HEK293 (cell line): ENCODE measurements around the gene ALG3.

Source experiments
- CTCF ChIP-seq: fragments of 450-650 bp; formaldehyde crosslinking; IDR thresholded peaks from 2 replicates; pipeline ENCODE4 v1.5.1; 2016; ENCODE audit warnings: missing biosample characterization, missing genetic modification characterization
- KLF1 ChIP-seq: fragments of 450-650 bp; formaldehyde crosslinking; IDR thresholded peaks from 2 replicates; pipeline ENCODE4 v1.5.1; 2016; ENCODE audit warnings: missing biosample characterization, missing genetic modification characterization
- KLF10 ChIP-seq: fragments of 450-650 bp; IDR thresholded peaks from 2 replicates; pipeline ENCODE4 v1.5.1; 2018; ENCODE audit warnings: missing biosample characterization, mild to moderate bottlenecking, missing genetic modification characterization
- REPIN1 ChIP-seq: fragments of 450-650 bp; formaldehyde crosslinking; IDR thresholded peaks from 2 replicates; pipeline ENCODE4 v1.5.1; 2017; ENCODE audit warnings: missing biosample characterization, missing genetic modification characterization, low read depth
- SETDB1 ChIP-seq: IDR thresholded peaks from one replicate; pipeline ENCODE4 v1.6.1; 2017; ENCODE audit warnings: mild to moderate bottlenecking, low read length, moderate library complexity, mixed read lengths; ENCODE audit not compliant: insufficient read length
- ZBTB7A ChIP-seq: fragments of 450-650 bp; formaldehyde crosslinking; IDR thresholded peaks from 2 replicates; pipeline ENCODE4 v1.5.1; 2016; ENCODE audit warnings: low read depth, missing biosample characterization, missing genetic modification characterization
- ZBTB8A ChIP-seq: fragments of 450-650 bp; formaldehyde crosslinking; IDR thresholded peaks from 2 replicates; pipeline ENCODE4 v1.5.1; 2016; ENCODE audit warnings: missing biosample characterization, missing genetic modification characterization
- ZNF335 ChIP-seq: fragments of 450-650 bp; formaldehyde crosslinking; conservative IDR thresholded peaks from 2 replicates; pipeline ENCODE4 v1.5.1; 2016; ENCODE audit warnings: missing biosample characterization, missing genetic modification characterization
- ZNF561 ChIP-seq: fragments of 450-650 bp; IDR thresholded peaks from 2 replicates; pipeline ENCODE4 v1.5.1; 2018; ENCODE audit warnings: missing biosample characterization, missing genetic modification characterization, borderline replicate concordance
- ZNF777 ChIP-seq: fragments of 450-650 bp; formaldehyde crosslinking; IDR thresholded peaks from 2 replicates; pipeline ENCODE4 v1.5.1; 2017; ENCODE audit warnings: missing biosample characterization, missing genetic modification characterization, borderline replicate concordance
- ZNF791 ChIP-seq: fragments of 450-650 bp; formaldehyde crosslinking; IDR thresholded peaks from 2 replicates; pipeline ENCODE4 v1.5.1; 2016; ENCODE audit warnings: missing biosample characterization, missing genetic modification characterization
- TF ChIP-seq, protein P1 (sequence below): fragments of 450-650 bp; formaldehyde crosslinking; IDR thresholded peaks from 2 replicates; pipeline ENCODE4 v1.5.1; 2016; ENCODE audit warnings: missing biosample characterization, missing genetic modification characterization

- TF ChIP-seq KLF1 (tag by site-specific recombination) (no peak), ZNF561 (tag by site-specific recombination) (no peak), CTCF (tag by site-specific recombination) (no peak), ZBTB7A (tag by site-specific recombination) (no peak), ZNF335 (tag by site-specific recombination) (no peak), ZNF791 (no peak), KLF10 (no peak), ZBTB8A (no peak), SETDB1 (no peak), ZNF777 (tag by site-specific recombination) (no peak), REPIN1 (no peak)
- TF ChIP-seq, protein P1, sequence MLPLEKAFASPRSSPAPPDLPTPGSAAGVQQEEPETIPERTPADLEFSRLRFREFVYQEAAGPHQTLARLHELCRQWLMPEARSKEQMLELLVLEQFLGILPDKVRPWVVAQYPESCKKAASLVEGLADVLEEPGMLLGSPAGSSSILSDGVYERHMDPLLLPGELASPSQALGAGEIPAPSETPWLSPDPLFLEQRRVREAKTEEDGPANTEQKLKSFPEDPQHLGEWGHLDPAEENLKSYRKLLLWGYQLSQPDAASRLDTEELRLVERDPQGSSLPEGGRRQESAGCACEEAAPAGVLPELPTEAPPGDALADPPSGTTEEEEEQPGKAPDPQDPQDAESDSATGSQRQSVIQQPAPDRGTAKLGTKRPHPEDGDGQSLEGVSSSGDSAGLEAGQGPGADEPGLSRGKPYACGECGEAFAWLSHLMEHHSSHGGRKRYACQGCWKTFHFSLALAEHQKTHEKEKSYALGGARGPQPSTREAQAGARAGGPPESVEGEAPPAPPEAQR (tag by site-specific recombination): no peak
Measured at GRCh38 chr3:184242297-184242685, 6.5 kb downstream of the ALG3 start.
